Stimulated activated effector memory CD8-positive, alpha-beta T cell treated with anti-CD3 and anti-CD28 coated beads, Interleukin-12 subunit alpha, Interleukin-12 subunit beta, amount 100 ng/mL, for 72 hours (primary cell): ENCODE results near the gene ZSWIM1.
A peak's percentile ranks its signal among the peaks of the same experiment; 100 is the strongest.

Experiments
- ATAC-seq: fragments of 150-1000 bp; cut with Tn5 transposase; 2 replicates; pipeline ENCODE4 v1.10.0; 2021
- DNase-seq, 2 donors: peaks; one replicate each; pipeline ENCODE4 v3.0.0; 2021 to 2022; ENCODE audit warnings: low spot score in 2 of 2
- H3K27ac Mint-ChIP-seq: one replicate; pipeline ENCODE4 v1.8.0; 2022; ENCODE audit warnings: mild to moderate bottlenecking, mixed read lengths
- H3K36me3 Mint-ChIP-seq: one replicate; pipeline ENCODE4 v1.8.0; 2022; ENCODE audit warnings: mild to moderate bottlenecking, mixed read lengths
- H3K4me1 Mint-ChIP-seq: one replicate; pipeline ENCODE4 v1.8.0; 2022; ENCODE audit warnings: mixed read lengths
- H3K4me3 Mint-ChIP-seq: one replicate; pipeline ENCODE4 v1.8.0; 2022; ENCODE audit warnings: mild to moderate bottlenecking, mixed read lengths
- H3K9me3 Mint-ChIP-seq: one replicate; pipeline ENCODE4 v1.8.0; 2022; ENCODE audit warnings: mixed read lengths

ZSWIM1 gene

GRCh38 chr20:45848421-45848820, 32.6 kb upstream of the ZSWIM1 start:
- Mint-ChIP-seq H3K36me3 (peaks cover 68% of the 10 kb centered on the region), H3K4me1 (peaks cover 8% of the 10 kb centered on the region)
- no peak for ATAC-seq

GRCh38 chr20:45848969-45849582, 32.0 kb upstream of the ZSWIM1 start:
- DNase-seq (no peak), ATAC-seq (no peak)
- Mint-ChIP-seq H3K9me3 (no peaks in the 10 kb centered on the region), H3K4me1 (peaks cover 6% of the 10 kb centered on the region), H3K27ac (no peak overlapping the region), H3K4me3 (no peak overlapping the region), H3K36me3 (peaks cover 69% of the 10 kb centered on the region)

More at GRCh38 chr20:45848421-45848820, 32.6 kb upstream of the ZSWIM1 start:
- Mint-ChIP-seq H3K9me3 (no peaks in the 10 kb centered on the region), H3K27ac (no peak overlapping the region), H3K4me3 (no peak overlapping the region)
- no peak for DNase-seq

- Mint-ChIP-seq H3K36me3 (peaks cover 57% of the 10 kb centered on the region), H3K4me3 (no peak overlapping the region), H3K9me3 (no peaks in the 10 kb centered on the region), H3K27ac (peak overlapping the region; percentile 48), H3K4me1 (peaks cover 6% of the 10 kb centered on the region)
- DNase-seq (no peak), ATAC-seq (no peak)
These were observed 30.8 kb upstream of the ZSWIM1 start for GRCh38 chr20:45850238-45850637.

- Mint-ChIP-seq H3K36me3 (peaks cover 50% of the 10 kb centered on the region), H3K9me3 (no peaks in the 10 kb centered on the region), H3K27ac (peak overlapping the region; percentile 48), H3K4me3 (no peak overlapping the region), H3K4me1 (peaks cover 7% of the 10 kb centered on the region)
- DNase-seq (no peak), ATAC-seq (no peak)
These were observed 30.1 kb upstream of the ZSWIM1 start for GRCh38 chr20:45850926-45851325.

- H3K36me3 Mint-ChIP-seq, result peaks cover 44% of the 10 kb centered on the region
- no peak for DNase-seq
- no peak overlapping the region for H3K4me3 Mint-ChIP-seq
- peaks cover 13% of the 10 kb centered on the region for H3K4me1 Mint-ChIP-seq
- H3K27ac Mint-ChIP-seq, result no peak overlapping the region
- ATAC-seq, result no peak
- H3K9me3 Mint-ChIP-seq, result no peaks in the 10 kb centered on the region
These were observed 29.5 kb upstream of the ZSWIM1 start for GRCh38 chr20:45851501-45851900.

GRCh38 chr20:45852326-45852725, 28.7 kb upstream of the ZSWIM1 start:
- Mint-ChIP-seq H3K9me3 (no peaks in the 10 kb centered on the region), H3K4me1 (peaks cover 14% of the 10 kb centered on the region), H3K36me3 (peaks cover 37% of the 10 kb centered on the region), H3K27ac (no peak overlapping the region), H3K4me3 (no peak overlapping the region)
- no peak for DNase-seq
- no peak for ATAC-seq

GRCh38 chr20:45853484-45853883, 27.5 kb upstream of the ZSWIM1 start:
- H3K9me3 Mint-ChIP-seq, result no peaks in the 10 kb centered on the region
- H3K4me1 Mint-ChIP-seq, result peaks cover 26% of the 10 kb centered on the region
- DNase-seq (no peak), ATAC-seq (no peak)
- no peak overlapping the region for H3K4me3 Mint-ChIP-seq
- no peak overlapping the region for H3K27ac Mint-ChIP-seq
- H3K36me3 Mint-ChIP-seq, result peaks cover 29% of the 10 kb centered on the region

- peak; percentile 98 for ATAC-seq
- Mint-ChIP-seq H3K4me1 (peaks cover 36% of the 10 kb centered on the region), H3K36me3 (peaks cover 15% of the 10 kb centered on the region)
These were observed 23.7 kb upstream of the ZSWIM1 start, which contains the start of the genes ACOT8 and ZSWIM3 for GRCh38 chr20:45857114-45857881. ACOT8 (minus strand) TSS chr20:45857392; CDS start chr20:45857315, 77 bp downstream. ZSWIM3 (plus strand) TSS chr20:45857614; CDS start chr20:45857826, 212 bp downstream.

GRCh38 chr20:45857882-45858216, 23.2 kb upstream of the ZSWIM1 start:
- Mint-ChIP-seq H3K4me1 (peaks cover 36% of the 10 kb centered on the region), H3K27ac (peak overlapping the region; percentile 97), H3K36me3 (peaks cover 10% of the 10 kb centered on the region), H3K9me3 (no peaks in the 10 kb centered on the region), H3K4me3 (peak overlapping the region; percentile 98)
- no peak for DNase-seq
- ATAC-seq, result peak; percentile 57

More at GRCh38 chr20:45857114-45857881, 23.7 kb upstream of the ZSWIM1 start, which contains the start of the genes ACOT8 and ZSWIM3:
- Mint-ChIP-seq H3K9me3 (no peaks in the 10 kb centered on the region), H3K4me3 (peak within 1 kb of the TSS; percentile 98), H3K27ac (peak within 1 kb of the TSS; percentile 97)
- peak; percentile 83 to 94 for DNase-seq

- peaks cover 36% of the 10 kb centered on the region for H3K4me1 Mint-ChIP-seq
- no peaks in the 10 kb centered on the region for H3K36me3 Mint-ChIP-seq
- H3K9me3 Mint-ChIP-seq, result no peaks in the 10 kb centered on the region
- DNase-seq, result no peak
- no peak for ATAC-seq
- H3K4me3 Mint-ChIP-seq, result no peak overlapping the region
- H3K27ac Mint-ChIP-seq, result no peak overlapping the region
These were observed 21.1 kb upstream of the ZSWIM1 start for GRCh38 chr20:45859916-45860315.

- no peak overlapping the region for H3K4me3 Mint-ChIP-seq
- H3K4me1 Mint-ChIP-seq, result peaks cover 36% of the 10 kb centered on the region
- H3K27ac Mint-ChIP-seq, result no peak overlapping the region
- no peaks in the 10 kb centered on the region for H3K36me3 Mint-ChIP-seq
- no peaks in the 10 kb centered on the region for H3K9me3 Mint-ChIP-seq
- no peak for ATAC-seq
- no peak for DNase-seq
These were observed 20.3 kb upstream of the ZSWIM1 start for GRCh38 chr20:45860560-45861220.

- H3K4me1 Mint-ChIP-seq, result peaks cover 30% of the 10 kb centered on the region
These were observed 19.6 kb upstream of the ZSWIM1 start for GRCh38 chr20:45861221-45862075.

GRCh38 chr20:45863543-45864470, 17.2 kb upstream of the ZSWIM1 start:
- Mint-ChIP-seq H3K9me3 (no peaks in the 10 kb centered on the region), H3K27ac (no peak overlapping the region), H3K4me3 (no peak overlapping the region), H3K36me3 (no peaks in the 10 kb centered on the region), H3K4me1 (peaks cover 16% of the 10 kb centered on the region)
- ATAC-seq (no peak), DNase-seq (no peak)

More at GRCh38 chr20:45861221-45862075, 19.6 kb upstream of the ZSWIM1 start:
- ATAC-seq (no peak), DNase-seq (no peak)
- Mint-ChIP-seq H3K36me3 (no peaks in the 10 kb centered on the region), H3K27ac (no peak overlapping the region), H3K4me3 (no peak overlapping the region), H3K9me3 (no peaks in the 10 kb centered on the region)

- DNase-seq, result no peak
- H3K36me3 Mint-ChIP-seq, result no peaks in the 10 kb centered on the region
- H3K4me1 Mint-ChIP-seq, result no peaks in the 10 kb centered on the region
- H3K4me3 Mint-ChIP-seq, result no peak overlapping the region
- H3K27ac Mint-ChIP-seq, result no peak overlapping the region
- ATAC-seq, result no peak
- no peaks in the 10 kb centered on the region for H3K9me3 Mint-ChIP-seq
These were observed 14.6 kb upstream of the ZSWIM1 start for GRCh38 chr20:45866454-45866853.
